ENCODE results near the gene RPL38. TPM values are rescaled to one million over a fixed set of nuclear protein-coding genes. Genes with fewer than 3 reads are reported as not detected.
A peak's percentile ranks its signal among the peaks of the same experiment; 100 is the strongest.
"Not testable (repeated sequence)": the region's sequence is repeated elsewhere in the genome, so short reads cannot be mapped to it uniquely, and the experiment has no call there.

The RPL38 gene
- total RNA-seq, 1 experiment from 2014 or later, result 762 TPM

DNA sequence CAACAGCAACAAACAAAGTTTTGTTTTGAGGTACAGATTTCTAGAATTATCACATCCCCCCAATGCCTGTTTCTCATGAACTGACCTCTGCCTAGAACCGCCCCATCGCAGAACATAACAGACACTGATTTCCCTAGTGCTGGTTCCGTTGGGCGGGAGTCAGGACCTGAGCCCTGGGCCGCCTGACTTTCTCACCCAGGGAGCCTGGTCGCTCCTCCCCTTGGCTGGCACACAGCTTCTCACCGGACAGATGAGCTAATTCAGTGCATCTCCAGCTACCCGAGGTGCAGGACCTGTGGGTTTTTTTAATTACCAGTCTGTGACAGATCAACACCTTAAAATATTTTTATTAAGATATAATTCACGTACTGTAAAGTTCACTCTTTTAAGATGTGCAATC lies 20.1 kb upstream of the RPL38 start:
- DNase-seq (ENCODE audit: low spot score), result no peak

GRCh38 chr17:74185571-74186185 lies 17.8 kb upstream of the RPL38 start:
- no peak for DNase-seq (ENCODE audit: low spot score)

GRCh38 chr17:74186498-74186897 lies 17.0 kb upstream of the RPL38 start:
- DNase-seq (ENCODE audit: low spot score), result no peak

GRCh38 chr17:74187761-74188160 lies 15.7 kb upstream of the RPL38 start:
- DNase-seq (ENCODE audit: low spot score), result no peak

GRCh38 chr17:74188687-74189086 lies 14.8 kb upstream of the RPL38 start:
- DNase-seq (ENCODE audit: low spot score), result not testable (repeated sequence)

DNA sequence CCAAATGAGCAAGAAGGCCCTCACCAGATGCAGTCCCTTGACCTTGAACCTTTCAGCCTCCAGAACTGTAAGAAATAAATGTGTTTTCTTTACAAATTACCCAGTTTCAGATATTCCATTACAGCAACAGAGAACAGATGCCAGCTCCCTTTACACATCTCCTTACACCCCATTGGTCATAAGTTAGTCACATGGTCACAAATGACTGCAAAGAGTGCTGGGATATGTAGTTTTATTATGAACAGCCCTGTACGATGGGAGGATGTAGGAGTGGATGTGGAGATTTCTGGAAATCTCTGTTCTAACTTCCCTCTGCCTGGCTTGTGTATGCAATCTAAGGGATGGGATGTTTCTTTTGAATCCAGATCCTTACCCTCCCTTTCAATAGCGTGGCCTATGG lies 13.3 kb upstream of the RPL38 start:
- peak; percentile 60 for DNase-seq (ENCODE audit: low spot score)

DNA sequence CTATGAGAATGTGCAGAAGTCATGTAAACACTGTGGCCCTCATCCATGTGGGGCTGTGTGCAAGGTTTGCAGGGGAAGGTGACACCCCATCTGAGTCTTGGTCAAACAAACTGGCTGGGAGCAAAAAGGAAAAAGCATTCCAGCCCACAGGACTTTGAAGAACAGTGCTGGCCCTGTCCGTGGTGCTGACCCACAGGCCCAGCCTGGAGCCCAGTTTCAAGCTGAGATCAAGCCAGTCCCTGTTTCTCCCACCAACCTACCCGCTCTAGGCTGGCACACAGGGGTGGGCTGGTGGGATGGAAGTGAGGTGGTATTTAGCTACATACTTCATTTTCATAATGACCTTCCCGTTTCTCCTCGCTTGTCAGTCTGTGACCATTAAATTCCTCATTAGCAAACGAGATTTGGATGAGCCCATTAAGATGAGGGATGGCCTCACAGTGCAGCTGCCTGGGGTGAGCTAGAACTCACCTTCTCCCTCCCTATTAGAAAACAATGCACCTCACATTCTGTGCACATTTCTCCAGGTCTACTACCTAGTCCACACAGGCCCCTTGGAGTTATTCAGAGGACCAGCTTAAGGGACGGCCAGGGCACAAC lies 12.6 kb upstream of the RPL38 start:
- no peak for DNase-seq (ENCODE audit: low spot score)

GRCh38 chr17:74192950-74193781 lies 10.3 kb upstream of the RPL38 start:
- DNase-seq (ENCODE audit: low spot score), result peak; percentile 64

DNA sequence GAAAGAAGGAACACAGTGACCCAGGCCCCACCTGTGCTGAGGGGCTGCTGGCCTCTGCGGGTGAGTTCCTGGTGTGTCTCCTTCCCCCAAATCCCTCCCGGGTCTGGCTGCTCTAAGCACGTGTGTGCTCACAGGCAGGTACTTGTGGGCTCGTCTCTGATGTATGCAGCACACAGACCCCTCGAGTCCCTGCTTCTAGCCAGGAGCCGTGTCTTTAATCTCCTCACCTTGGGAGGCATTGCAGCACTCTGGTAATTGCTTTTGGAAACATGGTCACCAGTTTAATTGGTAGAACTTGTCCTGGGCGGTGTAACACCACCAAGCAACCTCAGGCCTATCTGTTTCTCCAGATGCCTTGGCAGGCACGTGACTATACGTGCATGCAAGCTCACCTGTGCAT lies 8.8 kb upstream of the RPL38 start:
- no peak for DNase-seq (ENCODE audit: low spot score)

DNA sequence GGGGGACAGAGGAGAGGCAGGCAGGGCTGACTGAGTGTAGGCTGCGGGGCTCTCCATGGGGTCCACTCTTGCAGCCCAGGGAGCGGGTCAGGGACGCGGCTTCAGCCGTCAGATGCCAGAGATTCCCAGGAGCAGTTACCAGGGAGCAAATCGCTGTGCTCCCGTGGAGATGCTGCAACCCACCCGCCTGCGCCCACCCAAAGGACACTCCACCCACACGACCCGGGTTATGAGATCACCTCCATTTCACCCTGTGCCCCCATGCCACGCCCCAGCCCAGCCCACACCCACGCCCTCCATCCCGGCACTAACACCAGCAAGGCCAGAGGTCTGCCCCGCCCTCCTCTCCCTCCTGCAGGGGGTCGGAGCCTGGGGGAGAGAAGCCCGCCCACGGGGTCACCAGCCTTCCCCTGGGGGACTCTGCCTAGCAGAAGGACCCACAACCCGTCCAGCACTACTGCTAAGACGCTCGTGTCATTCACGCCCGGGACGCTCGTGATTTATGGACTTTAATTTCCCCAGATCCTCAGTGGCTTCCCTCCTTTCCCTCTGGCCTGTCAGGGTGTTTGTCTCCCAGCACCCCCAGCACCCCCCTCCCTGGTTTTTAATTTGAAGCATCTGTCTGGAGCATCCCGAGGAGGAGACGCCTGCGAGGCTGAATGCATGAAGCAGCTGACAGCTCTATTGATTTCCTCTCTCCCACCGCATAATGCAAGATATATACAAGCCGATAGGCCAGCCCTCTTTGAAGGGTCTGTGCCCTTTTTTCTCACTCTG lies 6.7 kb upstream of the RPL38 start:
- no peak for DNase-seq (ENCODE audit: low spot score)

GRCh38 chr17:74197801-74198200 lies 5.7 kb upstream of the RPL38 start:
- no peak for DNase-seq (ENCODE audit: low spot score)

- no peak for DNase-seq (ENCODE audit: low spot score)
These were observed 4.8 kb upstream of the RPL38 start for GRCh38 chr17:74198694-74199093.

- peak; percentile 49 for DNase-seq (ENCODE audit: low spot score)
These were observed 4.0 kb upstream of the RPL38 start for GRCh38 chr17:74199306-74200092.

GRCh38 chr17:74200112-74200511 lies 3.4 kb upstream of the RPL38 start:
- DNase-seq (ENCODE audit: low spot score), result no peak

- no peak for DNase-seq (ENCODE audit: low spot score)
These were observed 2.2 kb upstream of the RPL38 start for GRCh38 chr17:74201250-74201649.

DNA sequence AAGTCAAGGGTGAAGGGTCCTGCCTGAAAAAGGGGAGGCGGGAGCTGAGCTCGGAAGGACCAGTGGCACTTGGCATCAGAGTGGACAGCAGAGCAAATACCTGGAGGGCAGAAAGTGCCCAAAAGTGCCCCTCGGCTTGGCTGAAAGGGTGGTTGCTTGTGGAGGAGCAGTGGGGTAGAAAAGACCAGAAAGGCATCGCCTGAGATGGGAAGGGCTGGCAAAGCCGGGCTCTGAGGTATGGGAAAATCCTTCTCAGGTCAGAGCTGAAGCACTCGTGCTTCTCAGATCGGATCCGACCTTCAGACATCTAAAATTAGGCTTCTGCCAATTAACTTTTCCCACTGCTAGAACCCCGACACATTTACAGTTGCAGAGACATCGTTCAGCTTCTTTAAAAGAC lies 1.5 kb upstream of the RPL38 start:
- DNase-seq (ENCODE audit: low spot score), result no peak

DNA sequence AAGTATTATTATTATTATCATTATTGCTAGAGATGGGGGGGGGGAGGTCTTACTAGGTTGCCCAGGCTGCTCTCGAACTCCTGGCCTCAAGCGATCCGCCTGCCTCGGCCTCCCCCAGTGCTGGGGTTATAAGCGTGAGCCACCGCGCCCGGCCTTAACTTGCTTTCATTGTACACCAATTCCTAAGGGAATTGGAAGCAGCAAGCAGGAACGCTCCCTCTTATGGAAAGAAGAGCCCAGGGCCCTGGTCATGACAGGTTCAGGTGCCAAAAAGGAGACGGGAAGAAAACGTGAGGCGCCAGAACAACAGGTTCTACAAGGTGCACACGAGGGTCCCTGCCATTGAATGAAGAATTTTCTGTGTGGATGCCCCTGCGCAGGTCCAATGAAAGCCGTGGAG lies 540 bp upstream of the RPL38 start:
- no peak for DNase-seq (ENCODE audit: low spot score)

GRCh38 chr17:74204474-74204873 lies 996 bp downstream of the RPL38 start:
- no peak for DNase-seq (ENCODE audit: low spot score)

DNA sequence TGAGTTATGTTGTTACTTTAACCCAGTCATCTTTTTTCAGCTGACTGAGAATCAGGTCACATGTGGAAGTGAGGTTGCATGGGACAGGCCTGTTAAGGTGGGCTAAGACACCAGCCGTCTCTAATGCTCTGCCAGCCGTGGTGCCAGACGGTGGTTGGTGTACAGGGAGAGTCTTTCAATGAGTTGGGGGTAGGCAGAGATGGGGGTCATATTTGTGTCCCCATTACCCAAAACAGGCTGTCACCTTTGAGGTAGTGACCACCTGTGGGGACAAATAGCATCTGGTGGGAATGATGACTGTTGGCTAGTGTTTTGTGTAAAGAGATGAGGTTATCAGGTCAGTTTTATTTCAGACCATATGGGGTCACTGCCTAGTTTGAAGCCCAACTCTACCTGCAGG lies 1.8 kb downstream of the RPL38 start:
- no peak for DNase-seq (ENCODE audit: low spot score)

DNA sequence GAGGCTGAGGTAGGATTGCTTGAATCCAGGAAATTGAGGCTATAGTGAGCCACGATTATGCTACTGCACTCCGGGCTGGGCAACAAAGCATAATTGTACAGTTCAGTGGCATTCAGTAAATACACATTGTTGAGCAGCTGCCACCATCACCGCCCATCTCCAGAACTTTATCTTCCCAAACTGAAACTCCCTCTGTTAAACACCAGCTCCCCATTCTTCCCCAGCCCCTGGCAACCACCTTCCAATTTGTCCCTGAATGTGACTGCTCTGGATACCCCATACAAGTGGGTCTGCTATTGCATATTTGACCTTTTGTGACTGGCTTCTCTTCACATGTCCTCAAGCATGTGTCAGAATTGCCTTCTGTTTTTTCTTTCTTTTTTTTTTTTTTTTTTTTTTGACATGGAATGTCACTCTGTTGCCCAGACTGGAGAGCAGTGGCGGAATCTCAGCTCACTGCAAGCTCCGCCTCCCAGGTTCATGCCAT lies 2.9 kb downstream of the RPL38 start:
- no peak for DNase-seq (ENCODE audit: low spot score)

Measured in H4 (cell line).